IPS DF 4.7 (cell line): Measurements from ENCODE around the gene MLEC.

ENCODE experiments used
- DNase-seq: peaks from one replicate; pipeline ENCODE4 v3.0.0-alpha.2; 2013; ENCODE audit warnings: low spot score; ENCODE audit errors: extremely low read depth

MLEC gene

DNA sequence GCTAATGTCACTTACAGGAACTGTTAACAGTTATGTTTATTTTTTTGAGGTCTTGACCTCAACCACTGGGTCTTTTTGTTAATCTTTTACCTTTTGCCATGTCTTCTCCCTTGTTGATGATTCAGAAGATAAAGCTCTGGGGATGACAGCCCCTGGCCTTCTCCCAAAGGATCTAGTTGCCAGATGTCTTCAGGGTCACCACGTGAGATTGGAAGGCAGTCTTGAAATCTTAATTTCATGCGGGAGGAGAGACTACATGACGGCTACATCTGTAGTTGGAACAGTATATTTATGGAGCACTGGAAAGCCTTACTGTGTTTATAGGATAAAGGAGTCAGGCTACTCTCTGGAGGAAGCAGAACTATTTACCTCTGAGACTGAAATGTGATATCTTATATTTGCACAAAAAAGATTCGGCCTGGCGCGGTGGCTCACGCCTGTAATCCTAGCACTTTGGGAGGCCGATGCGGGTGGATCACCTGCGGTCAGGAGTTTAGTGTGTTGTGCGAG lies 5.6 kb downstream of the MLEC start:
- no peak for DNase-seq

DNA sequence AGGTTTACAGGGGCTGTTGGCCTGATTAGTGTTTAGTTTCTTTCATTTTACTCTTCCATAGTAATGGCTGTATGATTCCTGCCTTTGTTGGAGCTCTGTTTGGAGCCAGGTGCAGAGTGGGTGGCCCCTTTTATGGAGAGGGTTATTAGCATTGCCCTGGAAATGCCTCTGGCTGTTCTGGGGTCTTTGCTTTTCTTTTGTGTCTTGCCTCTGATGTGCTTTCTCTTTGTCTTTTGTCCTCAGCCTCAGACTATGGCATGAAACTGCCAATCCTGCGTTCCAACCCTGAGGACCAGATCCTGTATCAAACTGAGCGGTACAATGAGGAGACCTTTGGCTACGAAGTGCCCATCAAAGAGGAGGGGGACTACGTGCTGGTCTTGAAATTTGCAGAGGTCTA lies 6.9 kb downstream of the MLEC start:
- DNase-seq, result no peak

DNA sequence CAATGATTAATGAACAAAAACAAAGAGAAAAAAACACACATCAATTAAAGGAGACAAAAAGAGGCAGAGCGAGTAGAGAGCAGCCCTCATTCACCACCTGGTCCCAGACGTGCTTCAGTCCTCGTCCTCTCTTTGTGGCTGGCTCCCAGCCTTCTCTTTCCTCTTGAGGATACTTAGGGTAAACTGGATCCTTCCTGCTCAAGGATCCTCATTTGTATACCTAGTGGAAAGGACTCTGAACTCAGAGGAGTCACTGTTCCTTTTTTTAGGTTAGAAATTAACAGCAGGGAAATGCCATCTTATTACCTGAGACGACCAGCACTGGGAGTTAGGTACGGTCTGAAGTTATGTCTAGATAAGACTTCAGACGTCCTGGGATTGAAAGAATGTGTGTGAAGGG lies 9.7 kb downstream of the MLEC start:
- DNase-seq, result no peak

DNA sequence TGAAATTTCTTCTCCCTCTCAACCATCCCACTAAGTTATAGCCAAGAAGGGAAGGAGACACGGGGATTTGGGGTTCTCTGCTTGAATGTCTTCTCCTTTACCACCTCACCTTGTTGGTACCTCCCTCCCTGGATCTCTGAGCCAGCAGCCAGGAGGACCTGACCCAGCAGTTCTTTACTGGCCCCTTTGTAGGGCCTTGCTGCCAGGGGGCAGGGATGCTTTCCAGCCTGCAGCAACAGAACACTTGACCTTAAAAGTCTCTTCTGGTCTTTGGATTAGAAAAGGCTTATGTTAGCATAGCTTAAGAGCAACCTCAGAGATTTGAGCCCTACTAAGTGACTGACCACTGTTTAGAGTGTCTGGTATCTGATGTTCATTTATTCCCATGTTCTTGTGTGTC lies 10.4 kb downstream of the MLEC start:
- DNase-seq, result no peak

DNA sequence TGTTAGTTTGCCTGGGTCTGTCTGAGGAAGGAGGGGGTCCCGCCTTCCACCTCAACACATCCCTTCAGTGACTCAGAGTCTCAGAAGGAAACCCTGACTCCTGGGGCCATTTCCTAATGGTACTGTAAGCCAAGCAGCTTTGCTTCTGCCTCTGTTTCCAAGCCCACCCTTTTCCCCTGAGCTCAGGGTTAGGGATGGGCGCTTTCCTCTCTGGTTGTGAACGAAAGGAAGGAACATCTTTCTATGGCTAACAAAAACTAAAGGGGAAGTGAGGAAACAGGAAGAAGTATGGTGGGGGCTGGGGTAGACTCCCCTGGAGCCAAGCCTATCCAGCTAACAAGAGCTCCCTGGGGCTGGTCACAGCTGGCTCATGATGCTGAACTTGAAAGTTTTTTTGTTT lies 11.7 kb downstream of the MLEC start:
- no peak for DNase-seq

DNA sequence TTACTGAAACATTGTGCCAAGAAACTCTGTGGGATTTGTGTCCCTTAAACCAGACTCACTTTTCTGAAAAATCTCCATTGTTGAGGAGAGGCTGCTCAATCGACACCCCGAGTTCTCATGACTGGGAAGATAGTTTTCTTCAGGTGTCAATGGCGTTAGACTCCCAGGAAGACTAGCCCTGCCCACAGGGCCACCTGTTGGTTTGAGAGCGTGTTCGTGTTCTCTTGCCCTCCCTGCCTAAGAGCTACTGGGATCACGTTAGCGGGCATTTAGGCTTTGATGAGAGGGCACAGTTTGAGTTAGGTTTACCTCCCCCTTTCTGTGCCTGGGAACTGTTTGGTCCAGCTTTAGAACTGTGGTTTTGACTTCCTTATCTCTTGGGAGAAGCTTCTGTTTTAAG lies 12.6 kb downstream of the MLEC start:
- no peak for DNase-seq

DNA sequence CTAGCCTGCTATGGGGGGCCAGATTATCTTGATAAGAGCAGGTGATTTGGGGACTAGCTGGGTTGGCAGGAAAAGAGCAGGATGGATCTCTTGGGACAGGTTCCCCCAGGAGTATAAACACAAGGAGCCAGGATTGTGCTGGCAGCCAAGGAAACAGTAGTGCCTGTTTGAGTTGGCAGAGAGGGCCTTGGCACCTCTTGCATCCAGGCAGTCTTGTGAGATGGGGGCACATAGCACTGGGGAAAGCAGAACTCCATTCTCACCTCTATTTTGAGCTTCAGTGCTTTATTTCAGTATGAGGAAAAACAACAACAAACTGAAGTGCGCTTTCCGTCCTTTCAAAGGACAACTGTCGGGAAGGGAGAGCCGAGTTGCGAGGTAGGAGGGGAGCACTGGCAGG lies 13.9 kb downstream of the MLEC start:
- DNase-seq, result no peak

DNA sequence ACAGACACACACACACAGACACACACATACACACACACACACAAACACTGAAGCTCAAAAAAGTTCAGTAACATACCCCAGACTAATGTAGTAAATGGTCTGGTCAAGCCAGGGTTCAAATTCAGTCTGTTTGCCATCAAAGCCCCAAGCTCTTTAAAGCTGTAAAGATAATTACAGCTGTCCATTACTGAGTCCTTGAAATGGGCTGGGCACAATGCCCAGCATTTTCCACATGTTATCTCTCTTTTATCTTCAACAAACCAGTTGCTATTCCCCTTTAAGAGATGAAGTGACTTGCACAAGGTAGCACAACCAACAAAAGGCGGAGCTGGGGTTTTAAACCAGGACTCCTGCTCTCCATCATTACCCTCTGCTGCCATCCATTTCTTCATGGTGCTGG lies 15.7 kb downstream of the MLEC start:
- DNase-seq, result no peak

DNA sequence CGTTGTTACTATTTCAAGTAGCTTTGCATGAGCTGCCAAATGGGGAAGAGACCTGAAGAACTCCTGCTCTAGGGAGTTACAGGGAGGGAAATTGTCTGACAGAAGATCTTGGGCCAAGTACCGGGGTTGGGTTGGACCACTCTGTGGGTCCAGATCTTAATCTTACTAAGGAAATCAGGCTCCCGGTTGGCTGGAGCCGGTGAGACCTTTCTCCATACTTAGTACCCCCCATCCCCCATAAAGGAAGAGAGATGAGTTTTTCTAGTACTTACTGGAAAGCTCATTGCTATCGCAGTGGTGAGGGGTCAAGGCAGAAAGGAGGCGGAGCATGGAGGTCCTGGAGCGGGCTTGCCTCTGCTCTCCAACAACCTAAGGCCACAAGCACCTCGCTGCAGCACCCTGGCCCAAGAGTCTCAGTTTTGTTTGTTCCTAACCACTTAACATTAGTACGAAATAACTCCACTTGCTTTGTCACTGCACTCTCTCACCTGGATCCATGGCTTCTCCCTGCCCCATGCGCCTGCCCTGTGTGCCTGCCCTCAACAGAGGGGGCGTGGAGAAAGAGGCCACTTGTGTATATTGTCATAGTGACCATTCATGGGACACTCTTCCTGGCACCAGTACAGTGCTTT lies 16.5 kb downstream of the MLEC start:
- no peak for DNase-seq

DNA sequence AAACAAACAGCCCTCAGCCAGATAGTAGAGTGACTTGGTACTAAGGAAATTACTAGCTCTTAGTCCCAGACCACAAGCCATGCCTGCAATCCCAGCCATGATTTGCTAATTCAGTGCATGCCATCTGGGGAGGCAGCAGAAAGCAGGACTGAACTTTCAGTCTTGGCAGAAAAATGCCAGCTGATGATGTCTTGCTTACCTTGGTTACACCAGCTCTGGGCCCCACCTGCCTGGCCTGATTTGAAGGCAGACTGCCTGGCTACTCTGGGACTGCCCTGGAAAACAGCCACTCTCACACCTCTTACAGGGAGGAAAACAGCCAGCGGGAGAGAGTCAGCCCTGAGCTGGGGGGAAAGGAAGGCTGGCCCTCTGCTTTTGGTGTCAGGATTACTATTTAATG lies 18.7 kb downstream of the MLEC start:
- no peak for DNase-seq

DNA sequence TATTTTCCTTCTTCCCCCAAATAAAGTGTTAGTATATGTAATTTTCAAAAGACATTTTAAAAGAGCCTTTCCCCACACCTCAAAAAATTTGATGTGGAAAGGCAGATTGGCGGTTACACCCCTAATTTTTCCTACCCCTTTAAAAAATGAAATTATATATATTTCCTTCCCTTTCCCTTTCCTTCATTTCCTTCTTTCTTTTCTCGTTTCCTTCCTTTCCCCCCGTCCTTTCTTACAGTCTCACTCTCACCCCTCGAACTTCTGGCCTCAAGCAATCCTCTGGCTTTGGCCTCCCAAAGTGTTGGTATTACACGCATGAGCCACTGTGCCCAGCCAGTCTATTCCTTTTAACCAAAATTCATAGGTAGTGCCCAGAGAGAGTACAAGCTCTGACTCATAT lies 19.1 kb downstream of the MLEC start:
- DNase-seq, result no peak

DNA sequence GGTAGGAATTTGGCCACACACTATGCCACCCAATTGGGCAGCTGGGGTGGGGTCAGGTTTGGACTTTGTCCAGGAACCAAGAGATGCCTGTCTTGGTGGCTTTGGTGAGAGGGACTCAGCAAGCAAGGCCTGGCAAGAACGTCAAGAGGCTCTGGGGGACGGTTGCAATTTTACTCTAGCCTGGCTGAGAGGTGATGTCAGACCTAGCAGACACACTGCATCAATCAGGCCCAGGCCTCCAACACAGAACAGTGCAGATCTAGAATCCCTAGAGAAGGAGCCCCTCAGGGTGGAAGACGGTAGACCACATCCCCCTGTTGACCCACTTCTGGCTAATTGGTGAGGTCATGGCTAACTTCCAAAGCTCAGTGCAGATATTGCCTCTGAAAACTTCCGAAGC lies 21.7 kb downstream of the MLEC start:
- DNase-seq, result no peak

DNA sequence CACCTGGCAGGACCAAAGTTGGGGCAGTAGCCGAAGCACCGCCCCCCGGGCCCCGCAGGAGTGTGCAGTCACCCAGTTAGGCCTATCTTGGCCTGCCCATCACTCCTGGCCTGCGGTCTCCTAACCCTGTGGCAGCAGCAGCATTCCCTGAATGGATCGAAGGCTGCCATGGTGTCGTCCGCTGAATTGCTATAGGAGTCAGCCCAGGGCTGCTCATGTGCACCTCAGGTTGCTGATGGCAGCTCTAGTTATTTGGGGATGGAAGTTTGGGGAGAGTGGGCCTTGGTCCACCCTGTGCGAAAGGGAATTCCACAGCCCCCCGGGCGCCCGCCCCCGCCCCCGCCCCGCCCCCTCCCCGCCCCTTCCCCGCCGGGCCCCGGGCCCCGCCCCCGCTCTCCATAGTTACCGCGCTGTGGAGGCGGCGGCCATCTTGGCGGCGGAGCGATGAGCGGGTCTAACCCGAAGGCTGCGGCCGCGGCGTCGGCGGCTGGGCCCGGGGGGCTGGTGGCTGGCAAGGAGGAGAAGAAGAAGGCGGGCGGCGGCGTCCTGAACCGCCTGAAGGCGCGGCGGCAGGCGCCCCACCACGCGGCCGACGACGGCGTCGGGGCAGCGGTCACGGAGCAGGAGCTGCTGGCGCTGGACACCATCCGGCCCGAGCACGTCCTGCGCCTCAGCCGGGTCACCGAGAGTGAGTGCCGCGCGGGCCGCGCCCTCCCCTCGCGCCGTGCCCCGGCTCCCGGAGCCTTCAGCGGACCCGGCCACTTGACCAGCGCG lies 23.3 kb downstream of the MLEC start, which contains the start of gene UNC119B:
Gene UNC119B (plus strand): TSS at position 428 of the 774 bp plus-strand sequence. CDS start 17 bp downstream, at position 445.
- DNase-seq, result no peak

DNA sequence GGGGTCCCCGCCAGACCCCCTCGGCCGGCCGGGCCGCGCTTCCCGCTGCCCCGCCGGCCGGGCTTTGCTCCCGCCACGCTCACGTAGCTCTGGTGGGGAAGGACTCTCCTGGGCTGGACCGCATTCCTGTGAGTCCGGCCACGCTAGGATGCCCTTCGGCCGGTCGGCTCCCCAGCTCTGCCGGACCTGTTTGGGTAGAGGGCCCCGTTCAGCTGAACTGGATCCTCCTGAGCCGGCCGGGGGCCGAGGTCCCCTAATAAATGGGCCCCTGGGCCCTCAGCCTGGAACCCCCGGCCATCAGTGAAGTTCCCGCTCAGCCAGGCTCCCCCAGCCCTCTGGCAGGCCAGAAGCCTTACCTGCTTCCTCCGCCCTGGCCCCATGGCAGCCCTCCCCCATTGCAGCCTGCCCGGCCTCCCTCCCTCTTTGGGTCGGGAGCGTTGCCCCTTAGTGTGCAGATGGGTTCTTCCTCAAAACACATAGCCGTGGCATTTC lies 23.9 kb downstream of the MLEC start:
- DNase-seq, result no peak

DNA sequence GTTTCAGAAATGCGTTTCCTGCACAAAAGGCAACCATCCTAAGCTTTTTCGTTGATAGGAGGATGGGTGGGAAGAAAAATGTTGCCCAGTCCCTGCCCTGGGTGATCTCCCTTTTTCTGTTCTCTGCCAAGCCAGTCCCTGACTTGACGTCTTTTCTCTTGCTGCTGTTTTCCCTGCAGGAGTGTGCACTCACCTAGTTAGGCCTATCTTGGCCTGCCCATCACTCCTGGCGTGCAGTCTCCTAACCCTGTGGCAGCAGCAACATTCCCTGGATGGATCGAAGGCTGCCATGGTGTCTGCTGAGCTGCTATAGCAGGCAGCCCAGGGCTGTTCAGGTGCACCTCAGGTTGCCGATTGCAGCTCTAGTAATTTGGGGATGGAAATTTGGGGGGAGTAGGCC lies 24.5 kb downstream of the MLEC start:
- DNase-seq, result no peak

DNA sequence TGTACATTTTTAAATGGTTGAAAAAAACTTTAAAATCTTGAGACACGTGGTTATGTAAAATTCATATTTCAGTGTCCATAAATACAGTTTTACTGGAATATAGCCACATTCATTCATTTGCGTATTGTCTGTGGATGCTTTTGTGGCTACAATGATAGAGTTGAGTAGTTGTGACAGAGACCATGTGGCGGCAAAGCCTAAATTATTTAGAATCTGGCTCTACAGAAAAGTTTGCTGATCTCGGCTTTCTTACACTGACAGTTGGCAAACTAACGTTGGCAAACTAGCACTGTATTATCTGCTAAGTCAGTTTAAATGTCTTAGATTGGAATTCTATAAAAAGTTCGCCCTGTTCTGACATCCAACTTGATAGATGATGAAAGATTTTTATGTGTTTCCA lies 25.7 kb downstream of the MLEC start:
- no peak for DNase-seq

DNA sequence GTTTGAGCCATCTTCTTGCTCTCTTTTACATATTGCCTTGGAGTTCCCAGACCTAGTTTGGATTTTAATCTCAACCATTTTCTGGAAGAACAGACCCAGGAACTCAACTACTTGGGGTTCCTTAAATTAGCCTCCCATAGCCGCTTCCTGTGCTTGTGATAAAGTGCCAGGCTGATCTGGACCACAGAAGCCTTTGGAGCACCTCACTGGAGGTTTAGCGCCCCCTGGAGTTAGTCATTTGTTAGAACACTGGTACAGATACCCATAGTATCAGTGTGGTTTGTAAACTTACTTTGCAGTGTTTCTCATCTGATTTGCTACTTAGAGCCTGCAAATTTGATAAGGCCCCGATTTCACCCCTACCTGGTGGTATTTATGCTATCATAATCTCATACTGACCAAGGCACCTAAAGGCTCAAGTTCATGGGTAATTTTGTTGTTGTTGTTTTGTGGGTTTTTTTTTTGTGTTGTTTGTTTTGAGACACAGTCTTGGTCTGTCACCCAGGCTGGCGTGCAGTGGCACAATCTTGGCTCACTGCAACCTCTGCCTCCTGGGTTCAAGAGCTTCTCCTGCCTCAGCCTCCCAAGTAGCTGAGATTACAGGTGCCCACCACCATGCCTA lies 27.0 kb downstream of the MLEC start:
- no peak for DNase-seq

DNA sequence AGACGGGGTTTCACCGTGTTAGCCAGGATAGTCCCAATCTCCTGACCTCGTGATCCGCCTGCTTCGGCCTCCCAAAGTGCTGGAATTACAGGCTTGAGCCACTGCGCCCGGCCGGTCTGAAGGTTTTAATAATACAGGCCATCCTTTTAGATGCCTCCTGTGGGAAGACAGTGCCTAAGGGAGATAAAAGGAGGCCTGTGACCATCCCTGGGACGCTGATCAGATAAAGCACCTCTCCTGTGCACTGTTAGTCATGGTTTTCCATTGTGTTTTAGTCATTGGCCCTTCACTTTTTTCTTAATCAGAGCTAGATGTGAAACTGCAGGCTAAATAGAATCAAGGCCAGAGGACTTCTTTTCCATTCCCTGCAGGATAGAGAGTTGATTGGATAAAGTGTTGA lies 31.1 kb downstream of the MLEC start:
- DNase-seq, result no peak

DNA sequence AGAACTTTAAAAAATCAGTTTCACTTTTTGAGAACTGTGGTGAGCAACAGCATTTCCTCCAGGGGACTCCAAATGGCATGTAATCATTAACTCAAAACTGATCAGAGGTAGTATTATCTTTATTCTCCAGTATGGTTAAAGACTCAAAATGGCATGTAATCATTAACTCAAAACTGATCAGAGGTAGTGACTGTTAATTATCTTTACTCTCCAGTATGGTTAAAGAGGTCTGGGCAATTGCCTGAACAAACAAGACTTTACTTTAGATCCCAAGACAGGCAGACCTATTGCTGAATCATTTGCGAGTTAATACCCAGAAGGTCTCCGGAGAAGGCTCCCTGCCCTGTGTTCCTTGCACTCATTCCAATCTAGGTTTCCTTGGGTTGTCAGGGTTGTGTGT lies 32.1 kb downstream of the MLEC start:
- no peak for DNase-seq

DNA sequence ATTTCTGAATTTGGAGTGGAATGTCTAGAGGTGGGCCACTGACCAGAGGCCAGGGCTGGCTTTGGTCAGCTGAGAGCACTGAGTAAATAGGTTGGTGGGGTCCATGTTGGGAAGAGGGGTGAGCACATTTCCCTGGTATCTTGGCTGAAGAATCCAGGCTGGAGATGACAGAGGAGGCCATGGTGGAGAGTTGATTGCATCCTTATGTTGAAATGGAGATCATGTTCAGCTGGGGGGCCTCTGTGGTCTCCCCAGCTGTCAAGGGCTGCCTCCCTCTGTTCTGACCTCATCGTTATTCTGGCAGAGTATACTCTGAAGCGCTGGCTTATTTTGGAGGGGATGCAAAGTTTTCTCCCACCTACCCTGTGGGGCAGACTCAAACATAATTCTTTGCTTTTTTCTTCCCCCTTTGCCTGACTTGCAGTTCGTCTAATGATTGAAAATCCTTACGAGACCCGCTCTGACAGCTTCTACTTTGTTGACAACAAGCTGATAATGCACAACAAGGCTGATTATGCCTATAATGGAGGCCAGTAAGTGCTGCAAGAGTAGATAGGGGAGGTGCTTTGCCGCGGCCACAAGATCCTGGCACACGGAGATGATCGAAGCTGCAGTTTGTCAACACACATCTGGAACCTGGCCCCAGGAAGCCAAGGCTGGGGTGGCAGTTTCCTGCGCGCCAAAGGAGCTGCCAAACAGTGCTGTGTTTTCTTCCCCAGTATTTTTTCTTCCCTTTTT lies 32.7 kb downstream of the MLEC start:
- DNase-seq, result no peak

DNA sequence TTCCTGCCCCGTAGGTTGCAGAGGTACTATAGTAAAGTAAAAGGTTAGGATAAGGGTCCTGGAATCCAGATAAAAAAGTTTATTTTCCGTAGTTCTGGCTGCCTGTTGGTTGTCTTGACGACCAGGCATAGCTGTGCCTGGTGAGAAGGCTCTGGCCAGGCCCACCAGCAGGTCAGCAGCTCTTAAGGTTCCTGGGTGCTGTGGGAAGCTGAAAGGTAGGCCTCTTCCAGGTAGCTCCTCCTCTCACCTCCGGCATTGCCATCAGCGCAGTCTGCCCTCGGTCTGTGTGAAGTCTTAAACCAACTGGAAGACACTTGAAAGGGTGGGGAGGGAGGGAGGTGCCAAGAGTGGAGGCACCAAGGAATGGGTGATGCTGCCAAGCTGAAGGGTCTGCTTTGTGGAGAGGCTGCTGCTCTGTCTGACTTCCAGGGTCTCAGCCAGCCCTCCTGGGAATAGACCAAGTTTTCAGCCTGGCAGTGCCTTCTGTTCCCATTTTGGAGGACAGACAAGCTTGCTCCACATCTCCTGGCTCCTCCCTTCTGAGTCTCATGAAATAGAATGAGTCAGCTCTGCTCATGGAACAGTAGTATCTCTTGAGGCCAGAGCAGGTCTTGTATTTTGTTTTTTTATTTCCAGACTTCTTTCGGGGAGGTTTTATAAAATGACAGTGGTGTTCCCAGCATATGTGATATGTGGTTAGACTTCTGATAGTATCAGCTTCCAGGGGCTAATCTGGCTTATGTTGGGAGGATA lies 33.5 kb downstream of the MLEC start:
- DNase-seq, result no peak
